ENCODE data around the gene ZSCAN5A.

GRCh38 chr19:56301155-56301554 is 13.5 kb downstream of the ZSCAN5A start:
- TF ChIP-seq CTCF (tag by site-specific recombination; IDR thresholded peaks at IDR 0.05) (no peak), ZNF510 (tag by site-specific recombination; IDR thresholded peaks at IDR 0.05; ENCODE audit: insufficient replicate concordance) (no peak), ZNF664 (tag by site-specific recombination; IDR thresholded peaks at IDR 0.05) (no peak), ZNF433 (tag by site-specific recombination; IDR thresholded peaks at IDR 0.05; ENCODE audit: low read depth) (no peak), ZNF133 (tag by site-specific recombination; IDR thresholded peaks at IDR 0.05) (no peak), ZNF791 (tag by site-specific recombination; IDR thresholded peaks at IDR 0.05) (no peak), ZNF670 (tag by site-specific recombination; IDR thresholded peaks at IDR 0.05; ENCODE audit: low read depth) (no peak)
